GM12872 (cell line): Measurements from ENCODE around the gene MAP3K14.

ENCODE experiments used
- TF ChIP-seq, protein P1 (sequence below): IDR thresholded peaks from 3 replicates; pipeline ENCODE4 v1.5.1; 2011; ENCODE audit warnings: low read depth, mild to moderate bottlenecking, low read length, moderate library complexity; ENCODE audit not compliant: insufficient read depth

The MAP3K14 gene

GRCh38 chr17:45225964-45226530 is 90.8 kb downstream of the MAP3K14 start:
- TF ChIP-seq, protein P1, sequence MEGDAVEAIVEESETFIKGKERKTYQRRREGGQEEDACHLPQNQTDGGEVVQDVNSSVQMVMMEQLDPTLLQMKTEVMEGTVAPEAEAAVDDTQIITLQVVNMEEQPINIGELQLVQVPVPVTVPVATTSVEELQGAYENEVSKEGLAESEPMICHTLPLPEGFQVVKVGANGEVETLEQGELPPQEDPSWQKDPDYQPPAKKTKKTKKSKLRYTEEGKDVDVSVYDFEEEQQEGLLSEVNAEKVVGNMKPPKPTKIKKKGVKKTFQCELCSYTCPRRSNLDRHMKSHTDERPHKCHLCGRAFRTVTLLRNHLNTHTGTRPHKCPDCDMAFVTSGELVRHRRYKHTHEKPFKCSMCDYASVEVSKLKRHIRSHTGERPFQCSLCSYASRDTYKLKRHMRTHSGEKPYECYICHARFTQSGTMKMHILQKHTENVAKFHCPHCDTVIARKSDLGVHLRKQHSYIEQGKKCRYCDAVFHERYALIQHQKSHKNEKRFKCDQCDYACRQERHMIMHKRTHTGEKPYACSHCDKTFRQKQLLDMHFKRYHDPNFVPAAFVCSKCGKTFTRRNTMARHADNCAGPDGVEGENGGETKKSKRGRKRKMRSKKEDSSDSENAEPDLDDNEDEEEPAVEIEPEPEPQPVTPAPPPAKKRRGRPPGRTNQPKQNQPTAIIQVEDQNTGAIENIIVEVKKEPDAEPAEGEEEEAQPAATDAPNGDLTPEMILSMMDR, result no peak

GRCh38 chr17:45225051-45225700 is 91.6 kb downstream of the MAP3K14 start:
- TF ChIP-seq, protein P1, result no peak

- TF ChIP-seq, protein P1, result no peak
Measured at GRCh38 chr17:45224671-45225050, 92.2 kb downstream of the MAP3K14 start.

DNA sequence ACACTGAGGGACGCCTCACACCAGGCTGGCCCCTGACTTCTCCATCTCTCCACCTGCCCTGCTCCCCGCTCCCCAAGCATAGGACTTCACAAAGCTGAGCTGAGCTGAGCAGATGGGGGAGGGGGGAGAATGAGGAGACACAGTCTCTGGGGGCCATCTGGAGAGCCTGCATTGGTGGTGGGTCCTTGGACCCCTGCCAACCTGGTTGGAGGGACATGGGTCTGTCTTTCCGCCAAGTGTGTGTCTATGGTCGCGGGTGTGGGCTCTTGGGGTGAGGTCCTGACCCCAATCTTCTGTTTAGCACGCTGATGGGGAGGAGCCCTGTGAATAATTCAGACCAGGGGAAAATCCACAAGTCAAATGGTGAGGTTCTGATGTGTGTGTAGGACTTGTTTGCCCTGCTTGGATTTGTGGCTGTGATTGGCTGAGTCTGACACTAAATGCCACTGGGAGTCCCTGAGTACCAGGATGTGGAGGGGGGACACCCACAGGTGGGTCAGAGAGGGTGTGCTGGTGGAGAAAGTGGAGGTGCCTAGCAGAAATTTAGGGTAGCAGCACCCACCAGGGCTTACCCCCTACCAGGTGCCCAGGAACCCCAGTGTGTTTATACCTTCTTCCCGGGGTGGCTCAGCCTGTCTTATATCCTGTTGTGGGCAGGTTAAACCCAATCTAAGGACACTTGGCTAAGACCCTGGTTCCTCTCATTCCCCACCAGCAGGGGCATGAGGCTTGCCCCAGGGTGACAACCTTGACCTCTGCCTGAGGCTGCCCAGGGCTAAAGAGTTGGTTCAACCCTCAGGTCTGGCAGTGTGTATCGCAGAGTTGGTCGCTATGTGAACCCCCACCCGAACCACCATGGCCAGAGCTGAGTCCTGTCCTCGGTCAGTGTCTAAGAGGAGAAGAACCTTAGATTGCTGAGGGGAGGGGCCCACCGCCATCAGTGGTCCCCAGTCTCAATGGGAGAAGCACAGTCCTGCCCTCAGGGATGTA is 93.0 kb downstream of the MAP3K14 start:
- TF ChIP-seq, protein P1, result peak; percentile 50

DNA sequence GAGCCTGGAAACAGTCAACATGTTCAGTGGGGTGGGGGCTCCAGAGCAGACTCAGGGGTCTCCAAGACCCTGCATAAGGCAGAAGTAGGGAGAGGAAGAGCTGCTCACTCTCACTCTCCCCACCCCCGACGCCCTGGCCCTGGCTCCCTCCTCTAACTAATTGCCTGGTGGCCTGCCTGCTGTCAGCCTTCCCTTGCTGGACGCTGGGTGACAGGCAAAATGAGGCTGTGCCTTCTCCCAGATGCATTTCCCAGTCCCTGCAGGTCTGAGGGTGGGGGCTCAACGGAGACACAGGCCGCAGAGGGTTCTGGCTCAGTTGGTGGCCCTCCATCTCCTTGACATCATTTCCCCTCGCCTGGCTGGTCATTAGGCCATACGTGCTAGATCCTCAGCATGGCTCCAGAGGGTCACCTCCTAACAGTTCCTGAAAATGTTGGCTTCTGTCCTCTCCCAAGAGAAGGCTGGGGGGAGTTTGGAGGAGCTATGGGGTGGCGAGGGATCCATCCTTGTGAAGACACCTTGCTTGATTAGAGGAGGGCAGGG is 93.8 kb downstream of the MAP3K14 start:
- TF ChIP-seq, protein P1, result no peak

- TF ChIP-seq, protein P1, result no peak
Measured at GRCh38 chr17:45222289-45222995, 94.4 kb downstream of the MAP3K14 start.
